K562 (cell line): Measurements from ENCODE around the gene SCGB1D1. TPM values are rescaled to one million over a fixed set of nuclear protein-coding genes. Genes with fewer than 3 reads are reported as not detected.

Source experiments
- ATF1 ChIP-seq, 2 experiments: fragments of 450-650 bp in 1 of 2; IDR thresholded peaks; 2 replicates each; pipeline ENCODE4 v1.6.1; 2016; ENCODE audit warnings: missing compliant biosample characterization in 1 of 2, missing genetic modification characterization in 1 of 2
- ATF3 ChIP-seq, 2 experiments: fragments of 450-650 bp in 1 of 2; sonication (generic) in 1 of 2; formaldehyde crosslinking in 1 of 2; IDR thresholded peaks in 1 of 2; conservative IDR thresholded peaks in 1 of 2; 2 replicates each; pipeline versions ENCODE4 v1.6.1 to v1.8.1; 2016 to 2023; ENCODE audit warnings: mild to moderate bottlenecking in 2 of 2, moderate library complexity in 2 of 2, inconsistent platforms in 1 of 2, missing genetic modification reagents in 1 of 2
- BMI1 ChIP-seq: fragments of 150-350 bp; IDR thresholded peaks from 2 replicates; pipeline ENCODE4 v1.6.1; 2014; ENCODE audit warnings: low read length
- NFXL1 ChIP-seq: fragments of 450-650 bp; formaldehyde crosslinking; IDR thresholded peaks from 2 replicates; pipeline ENCODE4 v1.4.0; 2021; ENCODE audit warnings: mild to moderate bottlenecking
- PKNOX1 ChIP-seq: fragments of 450-650 bp; IDR thresholded peaks from 2 replicates; pipeline ENCODE4 v1.6.1; 2016
- SMC3 ChIP-seq: conservative IDR thresholded peaks from 2 replicates; pipeline ENCODE4 v1.6.1; 2011; ENCODE audit warnings: low read depth, low read length, improper control_type of control experiment; ENCODE audit not compliant: insufficient read depth
- SRSF3 ChIP-seq: fragments of 200-400 bp; formaldehyde crosslinking; IDR thresholded peaks from 2 replicates; pipeline ENCODE4 v1.6.1; 2016; ENCODE audit warnings: mild to moderate bottlenecking, low read length, moderate library complexity; ENCODE audit not compliant: insufficient read depth
- STAG1 ChIP-seq: sonication (generic); formaldehyde crosslinking; IDR thresholded peaks from 2 replicates; pipeline ENCODE4 v1.5.0; 2020; ENCODE audit warnings: missing genetic modification reagents, borderline replicate concordance
- TAF9B ChIP-seq: fragments of 450-650 bp; IDR thresholded peaks from 2 replicates; pipeline ENCODE4 v1.6.1; 2018; ENCODE audit warnings: mild to moderate bottlenecking; ENCODE audit not compliant: partially characterized antibody
- ZBTB12 ChIP-seq: fragments of 250-450 bp; sonication (Bioruptor Pico); IDR thresholded peaks from 2 replicates; pipeline ENCODE4 v1.4.0; 2020
- ZFP30 ChIP-seq: fragments of 250-450 bp; sonication (Bioruptor Pico); IDR thresholded peaks from 2 replicates; pipeline ENCODE4 v1.8.0; 2022; ENCODE audit warnings: moderate library complexity, mild to moderate bottlenecking, inconsistent platforms, borderline replicate concordance
- ZNF143 ChIP-seq: sonication (generic); formaldehyde crosslinking; IDR thresholded peaks from 2 replicates; pipeline ENCODE4 v1.9.0; 2022; ENCODE audit warnings: mild to moderate bottlenecking, missing genetic modification reagents
- ZNF274 ChIP-seq: IDR thresholded peaks from 2 replicates; pipeline ENCODE4 v1.6.1; 2011; ENCODE audit warnings: low read depth, mild to moderate bottlenecking, low read length, moderate library complexity, borderline replicate concordance
- ZNF780A ChIP-seq: fragments of 250-450 bp; sonication (Bioruptor Pico); IDR thresholded peaks from 2 replicates; pipeline ENCODE4 v1.5.0; 2021; ENCODE audit warnings: mild to moderate bottlenecking
- polyA plus RNA-seq, 8 experiments: library from polyadenylated mRNA; depleted of rRNA in 4 of 8; stranded (reverse) in 5 of 8; unstranded in 3 of 8; fragments of >200 nt; fragmentation: Nextera tagmentation in 2 of 8; fragmentation: Illumina TruSeq in 1 of 8; extraction: Ambion mirVana in 2 of 8; extraction: Trizol in 1 of 8; gene quantifications; 2 replicates each; pipeline versions ENCODE4 v1.2.1 to v1.2.3, GENCODE V29; 2011 to 2014; ENCODE audit warnings: inconsistent platforms in 1 of 8, missing spikeins in 1 of 8
- total RNA-seq, 7 experiments: library from RNA; depleted of rRNA in 6 of 7; stranded (reverse); fragments of >200 nt in 6 of 7; fragmentation: Illumina TruSeq in 2 of 7; extraction: Trizol in 2 of 7; gene quantifications; 2 replicates each; pipeline versions ENCODE4 v1.2.1 to v1.2.3, GENCODE V29; 2011 to 2021; ENCODE audit warnings: low replicate concordance in 1 of 7
- TF ChIP-seq, protein P1 (sequence below): IDR thresholded peaks from 2 replicates; pipeline ENCODE4 v1.6.1; 2011; ENCODE audit warnings: borderline replicate concordance, low read depth, mild to moderate bottlenecking, moderate library complexity, low read length; ENCODE audit not compliant: insufficient read depth, poor library complexity, severe bottlenecking
- TF ChIP-seq, protein P2 (sequence below), 2 experiments: fragments of 250-450 bp in 1 of 2; fragments of 450-650 bp in 1 of 2; sonication (Bioruptor Pico) in 1 of 2; IDR thresholded peaks; 2 replicates each; pipeline versions ENCODE4 v1.6.1 to v1.8.0; 2016 to 2021; ENCODE audit warnings: mild to moderate bottlenecking in 2 of 2, moderate library complexity in 2 of 2, missing compliant biosample characterization in 1 of 2, missing genetic modification characterization in 1 of 2

Gene SCGB1D1
- total and polyA plus RNA-seq, 9 of the 15 experiments (the other 6 are each of a cell fraction or from before 2014, with no cell fraction given), result not detected

- TF ChIP-seq ZNF780A (CRISPR knock-in tag), result no peak
- TF ChIP-seq SMC3, result peak; percentile 66
- no peak for TF ChIP-seq TAF9B
- TF ChIP-seq ZFP30 (CRISPR knock-in tag), result no peak
- no peak for TF ChIP-seq ZBTB12
- TF ChIP-seq, protein P1, sequence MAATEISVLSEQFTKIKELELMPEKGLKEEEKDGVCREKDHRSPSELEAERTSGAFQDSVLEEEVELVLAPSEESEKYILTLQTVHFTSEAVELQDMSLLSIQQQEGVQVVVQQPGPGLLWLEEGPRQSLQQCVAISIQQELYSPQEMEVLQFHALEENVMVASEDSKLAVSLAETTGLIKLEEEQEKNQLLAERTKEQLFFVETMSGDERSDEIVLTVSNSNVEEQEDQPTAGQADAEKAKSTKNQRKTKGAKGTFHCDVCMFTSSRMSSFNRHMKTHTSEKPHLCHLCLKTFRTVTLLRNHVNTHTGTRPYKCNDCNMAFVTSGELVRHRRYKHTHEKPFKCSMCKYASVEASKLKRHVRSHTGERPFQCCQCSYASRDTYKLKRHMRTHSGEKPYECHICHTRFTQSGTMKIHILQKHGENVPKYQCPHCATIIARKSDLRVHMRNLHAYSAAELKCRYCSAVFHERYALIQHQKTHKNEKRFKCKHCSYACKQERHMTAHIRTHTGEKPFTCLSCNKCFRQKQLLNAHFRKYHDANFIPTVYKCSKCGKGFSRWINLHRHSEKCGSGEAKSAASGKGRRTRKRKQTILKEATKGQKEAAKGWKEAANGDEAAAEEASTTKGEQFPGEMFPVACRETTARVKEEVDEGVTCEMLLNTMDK, result peak; percentile 50
- no peak for TF ChIP-seq SRSF3
- no peak for TF ChIP-seq ATF3 (IDR thresholded peaks at IDR 0.05)
- TF ChIP-seq ATF3 (CRISPR knock-in tag; conservative IDR thresholded peaks at IDR 0.05), result peak; percentile 54; the same call in 1 of the 2 replicates
- no peak for TF ChIP-seq STAG1 (CRISPR knock-in tag)
- peak; percentile 17; the same call in 1 of the 2 replicates for TF ChIP-seq PKNOX1
- no peak for TF ChIP-seq ATF1 (CRISPR knock-in tag; IDR thresholded peaks at IDR 0.05)
- TF ChIP-seq ATF1 (tag; IDR thresholded peaks at IDR 0.05), result peak; percentile 26; the same call in 1 of the 2 replicates
- TF ChIP-seq BMI1, result 0 out of 2 replicates have a peak, but pooled peaks have one; percentile 43
- TF ChIP-seq ZNF143 (CRISPR knock-in tag), result no peak
- no peak for TF ChIP-seq NFXL1 (CRISPR knock-in tag)
- TF ChIP-seq ZNF274, result no peak
- TF ChIP-seq, protein P2, sequence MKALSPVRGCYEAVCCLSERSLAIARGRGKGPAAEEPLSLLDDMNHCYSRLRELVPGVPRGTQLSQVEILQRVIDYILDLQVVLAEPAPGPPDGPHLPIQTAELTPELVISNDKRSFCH (CRISPR knock-in tag; IDR thresholded peaks at IDR 0.05), result no peak
- TF ChIP-seq, protein P2 (tag; IDR thresholded peaks at IDR 0.05), result no peak
These were observed 18.7 kb upstream of the SCGB1D1 start (continued) for GRCh38 chr11:62171261-62171723.
